ENCODE data around the gene HLA-DRA. TPM values are rescaled to one million over a fixed set of nuclear protein-coding genes. Genes with fewer than 3 reads are reported as not detected.

The HLA-DRA gene
- total RNA-seq, 1 donor from 2014 or later = 0.28 TPM

DNA sequence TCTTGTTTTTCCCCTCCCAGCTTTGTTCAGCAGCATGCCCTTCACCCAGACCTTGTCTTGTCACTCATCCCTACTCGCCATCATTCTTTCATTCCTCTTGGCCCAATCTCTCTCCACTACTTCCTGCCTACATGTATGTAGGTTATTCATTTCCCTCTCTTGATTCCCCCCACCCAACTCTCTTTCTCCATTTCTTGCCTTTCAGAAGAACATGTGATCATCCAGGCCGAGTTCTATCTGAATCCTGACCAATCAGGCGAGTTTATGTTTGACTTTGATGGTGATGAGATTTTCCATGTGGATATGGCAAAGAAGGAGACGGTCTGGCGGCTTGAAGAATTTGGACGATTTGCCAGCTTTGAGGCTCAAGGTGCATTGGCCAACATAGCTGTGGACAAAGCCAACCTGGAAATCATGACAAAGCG, 2.6 kb downstream of the HLA-DRA start:
- Mint-ChIP-seq H3K4me3 (no peak overlapping the region), H3K4me1 (no peaks in the 10 kb centered on the region), H3K27me3 (ENCODE audit: low read depth) (peaks cover 46% of the 10 kb centered on the region), H3K36me3 (ENCODE audit: low read depth) (no peaks in the 10 kb centered on the region), H3K27ac (ENCODE audit: unreplicated experiment) (no peak overlapping the region), H3K9me3 (peaks cover 11% of the 10 kb centered on the region)
- DNase-seq (ENCODE audit: low read depth, low spot score) = no peak
- TF ChIP-seq, protein P1, sequence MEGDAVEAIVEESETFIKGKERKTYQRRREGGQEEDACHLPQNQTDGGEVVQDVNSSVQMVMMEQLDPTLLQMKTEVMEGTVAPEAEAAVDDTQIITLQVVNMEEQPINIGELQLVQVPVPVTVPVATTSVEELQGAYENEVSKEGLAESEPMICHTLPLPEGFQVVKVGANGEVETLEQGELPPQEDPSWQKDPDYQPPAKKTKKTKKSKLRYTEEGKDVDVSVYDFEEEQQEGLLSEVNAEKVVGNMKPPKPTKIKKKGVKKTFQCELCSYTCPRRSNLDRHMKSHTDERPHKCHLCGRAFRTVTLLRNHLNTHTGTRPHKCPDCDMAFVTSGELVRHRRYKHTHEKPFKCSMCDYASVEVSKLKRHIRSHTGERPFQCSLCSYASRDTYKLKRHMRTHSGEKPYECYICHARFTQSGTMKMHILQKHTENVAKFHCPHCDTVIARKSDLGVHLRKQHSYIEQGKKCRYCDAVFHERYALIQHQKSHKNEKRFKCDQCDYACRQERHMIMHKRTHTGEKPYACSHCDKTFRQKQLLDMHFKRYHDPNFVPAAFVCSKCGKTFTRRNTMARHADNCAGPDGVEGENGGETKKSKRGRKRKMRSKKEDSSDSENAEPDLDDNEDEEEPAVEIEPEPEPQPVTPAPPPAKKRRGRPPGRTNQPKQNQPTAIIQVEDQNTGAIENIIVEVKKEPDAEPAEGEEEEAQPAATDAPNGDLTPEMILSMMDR (conservative IDR thresholded peaks at IDR 0.05) = no peak

DNA sequence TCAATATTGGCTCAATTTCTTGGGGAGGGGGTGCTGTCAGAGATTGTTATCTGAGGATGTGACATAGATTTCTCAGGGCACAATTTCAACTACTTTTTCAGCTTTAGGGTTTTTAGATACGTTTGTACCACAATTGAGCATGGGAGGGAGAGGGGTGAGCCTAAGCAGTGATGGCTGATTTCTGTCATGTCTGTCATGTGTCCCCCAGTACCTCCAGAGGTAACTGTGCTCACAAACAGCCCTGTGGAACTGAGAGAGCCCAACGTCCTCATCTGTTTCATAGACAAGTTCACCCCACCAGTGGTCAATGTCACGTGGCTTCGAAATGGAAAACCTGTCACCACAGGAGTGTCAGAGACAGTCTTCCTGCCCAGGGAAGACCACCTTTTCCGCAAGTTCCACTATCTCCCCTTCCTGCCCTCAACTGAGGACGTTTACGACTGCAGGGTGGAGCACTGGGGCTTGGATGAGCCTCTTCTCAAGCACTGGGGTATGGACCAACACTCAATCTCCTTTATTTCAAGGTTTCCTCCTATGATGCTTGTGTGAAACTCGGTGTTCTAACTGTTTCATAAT, 3.4 kb downstream of the HLA-DRA start:
- DNase-seq (ENCODE audit: low read depth, low spot score) = no peak
- Mint-ChIP-seq H3K4me3 (no peak overlapping the region), H3K36me3 (ENCODE audit: low read depth) (no peaks in the 10 kb centered on the region), H3K27me3 (ENCODE audit: low read depth) (peaks cover 52% of the 10 kb centered on the region), H3K4me1 (no peaks in the 10 kb centered on the region), H3K27ac (ENCODE audit: unreplicated experiment) (no peak overlapping the region), H3K9me3 (peaks cover 11% of the 10 kb centered on the region)
- TF ChIP-seq, protein P1 (conservative IDR thresholded peaks at IDR 0.05) = no peak

DNA sequence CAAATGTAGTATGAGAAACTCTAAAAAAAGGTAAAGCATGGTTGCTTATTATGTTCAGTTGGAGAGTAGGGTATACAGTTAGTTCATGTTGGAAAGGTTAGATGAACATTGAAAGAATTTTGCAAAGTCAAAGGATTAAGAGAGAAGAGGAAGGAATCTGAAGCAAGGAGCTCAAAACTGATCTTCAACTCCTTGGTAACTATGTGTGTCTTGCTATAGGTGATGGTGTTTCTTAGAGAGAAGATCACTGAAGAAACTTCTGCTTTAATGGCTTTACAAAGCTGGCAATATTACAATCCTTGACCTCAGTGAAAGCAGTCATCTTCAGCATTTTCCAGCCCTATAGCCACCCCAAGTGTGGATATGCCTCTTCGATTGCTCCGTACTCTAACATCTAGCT, 4.7 kb downstream of the HLA-DRA start:
- TF ChIP-seq, protein P1 (conservative IDR thresholded peaks at IDR 0.05) = no peak
- Mint-ChIP-seq H3K9me3 (peaks cover 10% of the 10 kb centered on the region), H3K27me3 (ENCODE audit: low read depth) (peaks cover 55% of the 10 kb centered on the region)

DNA sequence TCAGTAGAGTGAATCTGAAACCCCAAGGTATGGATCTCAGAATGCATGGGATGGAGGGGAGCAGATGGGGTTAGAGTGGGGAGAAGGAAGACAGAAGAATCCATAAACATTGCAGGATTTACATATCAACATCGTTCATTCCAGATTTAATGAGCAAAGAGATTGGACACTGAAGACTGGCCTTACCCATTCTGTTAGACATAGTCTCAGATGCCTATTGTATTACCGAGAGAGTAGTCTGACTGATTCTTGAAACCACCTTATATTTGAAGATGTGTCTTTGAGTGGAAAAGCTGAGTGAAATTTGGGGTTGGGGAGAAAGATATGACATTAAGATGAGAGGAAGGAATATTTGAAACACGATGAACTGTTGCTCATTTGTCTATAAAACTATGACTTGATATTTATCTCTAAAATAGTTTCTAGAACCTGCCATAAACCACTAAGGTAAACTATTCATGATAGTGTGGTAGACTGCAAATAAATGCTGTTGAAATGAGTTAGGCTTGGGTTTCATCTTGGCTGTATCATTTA, 5.7 kb downstream of the HLA-DRA start:
- peaks cover 58% of the 10 kb centered on the region for H3K27me3 Mint-ChIP-seq (ENCODE audit: low read depth)
- no peak for DNase-seq (ENCODE audit: low read depth, low spot score)
- no peaks in the 10 kb centered on the region for H3K4me1 Mint-ChIP-seq
- peaks cover 5% of the 10 kb centered on the region for H3K9me3 Mint-ChIP-seq
- H3K36me3 Mint-ChIP-seq (ENCODE audit: low read depth) = no peaks in the 10 kb centered on the region
- no peak overlapping the region for H3K4me3 Mint-ChIP-seq
- H3K27ac Mint-ChIP-seq (ENCODE audit: unreplicated experiment) = no peak overlapping the region
- TF ChIP-seq, protein P1 (conservative IDR thresholded peaks at IDR 0.05) = no peak

More for the DNA sequence above, 4.7 kb downstream of the HLA-DRA start:
- no peak for DNase-seq (ENCODE audit: low read depth, low spot score)
- H3K4me1 Mint-ChIP-seq = no peaks in the 10 kb centered on the region
- H3K4me3 Mint-ChIP-seq = no peak overlapping the region
- no peaks in the 10 kb centered on the region for H3K36me3 Mint-ChIP-seq (ENCODE audit: low read depth)
- H3K27ac Mint-ChIP-seq (ENCODE audit: unreplicated experiment) = no peak overlapping the region

DNA sequence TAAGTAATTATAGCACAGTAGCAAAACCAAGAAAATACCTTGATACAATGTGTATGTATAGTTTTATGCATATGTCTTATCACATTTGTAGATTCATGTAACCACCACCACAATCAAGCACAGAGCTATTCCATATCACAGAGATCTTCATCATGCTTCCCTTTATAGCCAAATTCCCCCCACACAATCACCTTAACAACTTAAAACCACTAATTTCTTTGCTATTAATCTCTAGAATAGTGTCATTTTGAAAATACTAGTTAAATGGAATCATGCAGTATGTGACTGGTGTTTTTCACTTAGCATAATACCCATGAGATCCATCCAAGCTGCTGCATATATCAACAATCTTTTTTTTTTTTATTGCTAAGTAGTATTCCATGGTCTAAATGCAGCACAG, 8.2 kb downstream of the HLA-DRA start:
- DNase-seq (ENCODE audit: low read depth, low spot score) = no peak
- Mint-ChIP-seq H3K9me3 (peaks cover 11% of the 10 kb centered on the region), H3K36me3 (ENCODE audit: low read depth) (peaks cover 7% of the 10 kb centered on the region), H3K27me3 (ENCODE audit: low read depth) (peaks cover 67% of the 10 kb centered on the region), H3K4me1 (no peaks in the 10 kb centered on the region), H3K4me3 (no peak overlapping the region), H3K27ac (ENCODE audit: unreplicated experiment) (no peak overlapping the region)
- TF ChIP-seq, protein P1 (conservative IDR thresholded peaks at IDR 0.05) = no peak
